C4-2B (cell line): ENCODE results near the gene KCNE5.

Experiments
- ZFX ChIP-seq: fragments of 450-650 bp; IDR thresholded peaks from 2 replicates; pipeline ENCODE4 v1.6.1; 2017
- TF ChIP-seq, protein P1 (sequence below): fragments of 450-650 bp; conservative IDR thresholded peaks from 2 replicates; pipeline ENCODE4 v1.5.1; 2017; ENCODE audit warnings: mild to moderate bottlenecking

DNA sequence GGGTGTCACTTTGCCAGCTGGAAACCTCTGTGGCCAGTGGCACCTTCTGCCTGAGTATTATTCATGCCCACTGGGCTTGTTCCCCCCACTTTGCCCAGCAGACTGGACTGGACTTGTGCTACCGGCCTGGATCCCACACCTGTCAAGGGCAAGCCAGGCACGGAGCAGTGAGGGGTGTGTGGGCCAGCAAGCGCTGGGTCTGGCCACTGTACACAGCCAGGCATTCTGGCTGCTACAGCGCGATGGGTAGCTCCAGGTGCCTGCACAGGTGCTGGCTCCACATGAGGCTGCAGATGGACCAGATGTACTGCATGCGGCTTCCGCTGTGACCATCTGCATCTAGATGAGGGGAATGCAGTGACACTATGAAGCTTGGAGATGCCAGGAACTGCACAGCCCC is 39.5 kb downstream of the KCNE5 start:
- TF ChIP-seq, protein P1, sequence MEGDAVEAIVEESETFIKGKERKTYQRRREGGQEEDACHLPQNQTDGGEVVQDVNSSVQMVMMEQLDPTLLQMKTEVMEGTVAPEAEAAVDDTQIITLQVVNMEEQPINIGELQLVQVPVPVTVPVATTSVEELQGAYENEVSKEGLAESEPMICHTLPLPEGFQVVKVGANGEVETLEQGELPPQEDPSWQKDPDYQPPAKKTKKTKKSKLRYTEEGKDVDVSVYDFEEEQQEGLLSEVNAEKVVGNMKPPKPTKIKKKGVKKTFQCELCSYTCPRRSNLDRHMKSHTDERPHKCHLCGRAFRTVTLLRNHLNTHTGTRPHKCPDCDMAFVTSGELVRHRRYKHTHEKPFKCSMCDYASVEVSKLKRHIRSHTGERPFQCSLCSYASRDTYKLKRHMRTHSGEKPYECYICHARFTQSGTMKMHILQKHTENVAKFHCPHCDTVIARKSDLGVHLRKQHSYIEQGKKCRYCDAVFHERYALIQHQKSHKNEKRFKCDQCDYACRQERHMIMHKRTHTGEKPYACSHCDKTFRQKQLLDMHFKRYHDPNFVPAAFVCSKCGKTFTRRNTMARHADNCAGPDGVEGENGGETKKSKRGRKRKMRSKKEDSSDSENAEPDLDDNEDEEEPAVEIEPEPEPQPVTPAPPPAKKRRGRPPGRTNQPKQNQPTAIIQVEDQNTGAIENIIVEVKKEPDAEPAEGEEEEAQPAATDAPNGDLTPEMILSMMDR = no peak
- TF ChIP-seq ZFX = no peak
